HG03060 (cell line): Measurements from ENCODE around the gene UCMA.
"Not testable (repeated sequence)": the region's sequence is repeated elsewhere in the genome, so short reads cannot be mapped to it uniquely, and the experiment has no call there.

Source experiments
- ATAC-seq: cut with Tn5 transposase; IDR thresholded peaks from one replicate; pipeline ENCODE4 v1.9.1; 2021; ENCODE audit warnings: low read depth, moderate number of reproducible peaks; ENCODE audit not compliant: unreplicated experiment

The UCMA gene, protein sequence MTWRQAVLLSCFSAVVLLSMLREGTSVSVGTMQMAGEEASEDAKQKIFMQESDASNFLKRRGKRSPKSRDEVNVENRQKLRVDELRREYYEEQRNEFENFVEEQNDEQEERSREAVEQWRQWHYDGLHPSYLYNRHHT

DNA sequence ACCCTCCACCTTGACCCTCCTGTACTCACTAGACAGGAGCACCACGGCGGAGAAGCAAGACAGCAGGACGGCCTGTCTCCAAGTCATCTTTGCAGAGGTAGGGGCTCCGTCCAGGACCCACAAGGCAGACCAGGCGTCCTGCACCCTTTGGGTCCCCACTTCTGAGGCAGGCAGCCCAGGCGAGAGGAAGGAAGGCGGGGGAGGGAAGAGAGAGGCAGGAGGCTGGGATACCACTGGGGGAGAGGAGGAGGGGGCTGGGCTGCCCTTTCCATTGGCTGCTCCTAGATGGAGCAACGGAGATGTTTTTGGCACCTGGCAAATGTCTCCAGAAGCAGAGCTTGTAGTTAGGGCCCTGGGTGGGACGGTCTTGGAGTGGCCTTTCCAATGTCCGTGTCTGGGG, at the start of gene UCMA:
UCMA (minus strand) TSS at position 203 of the 400 bp plus-strand sequence; CDS start at position 87, 116 bp downstream.
- no peak for ATAC-seq

DNA sequence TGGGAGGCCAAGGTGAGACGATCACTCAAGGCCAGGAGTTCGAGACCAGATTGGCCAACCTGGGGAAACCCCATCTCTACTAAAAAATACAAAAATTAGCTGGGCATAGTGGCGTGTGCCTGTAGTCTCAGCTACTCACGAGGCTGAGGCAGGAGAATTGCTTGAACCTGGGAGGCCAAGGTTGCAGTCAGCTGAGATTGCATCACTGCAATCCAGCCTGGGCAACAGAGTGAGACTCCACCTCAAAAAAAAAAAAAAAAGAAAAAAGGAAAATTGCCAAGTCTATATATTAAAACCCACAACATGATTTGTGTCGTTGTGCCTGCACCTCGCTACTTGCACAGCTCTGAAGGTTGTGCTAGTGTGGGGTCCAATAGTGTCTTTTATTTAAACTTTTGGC, 48.2 kb upstream of the UCMA start:
- not testable (repeated sequence) for ATAC-seq

DNA sequence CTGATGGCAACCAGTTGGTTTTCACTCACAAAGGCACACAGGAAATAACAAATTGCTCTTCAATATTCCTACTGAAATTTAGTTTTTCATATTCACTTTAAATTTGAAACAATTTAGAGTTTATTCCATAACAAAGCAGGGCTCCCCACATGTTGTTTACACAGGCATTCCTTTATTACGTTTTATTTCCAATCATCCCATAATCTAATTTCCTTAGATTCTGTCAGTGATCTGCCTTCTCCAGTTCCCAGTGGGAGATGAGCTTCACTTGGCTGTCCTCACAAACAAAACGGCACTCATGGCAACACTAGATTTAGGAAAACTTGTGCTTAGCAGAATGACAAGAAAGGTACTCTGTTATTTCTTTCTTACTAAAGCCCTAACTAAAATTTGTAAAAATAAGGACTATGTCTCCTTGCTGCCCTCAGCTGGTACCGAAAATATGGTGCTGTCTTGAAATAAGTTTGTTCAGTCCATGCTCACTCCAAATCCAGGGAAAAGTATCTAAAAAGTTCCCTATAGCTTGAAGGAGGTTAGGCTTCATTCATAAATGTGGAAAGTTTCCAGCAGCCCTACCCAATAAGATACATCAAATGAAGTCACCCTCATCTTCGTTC, 42.7 kb upstream of the UCMA start:
- ATAC-seq, result no peak

DNA sequence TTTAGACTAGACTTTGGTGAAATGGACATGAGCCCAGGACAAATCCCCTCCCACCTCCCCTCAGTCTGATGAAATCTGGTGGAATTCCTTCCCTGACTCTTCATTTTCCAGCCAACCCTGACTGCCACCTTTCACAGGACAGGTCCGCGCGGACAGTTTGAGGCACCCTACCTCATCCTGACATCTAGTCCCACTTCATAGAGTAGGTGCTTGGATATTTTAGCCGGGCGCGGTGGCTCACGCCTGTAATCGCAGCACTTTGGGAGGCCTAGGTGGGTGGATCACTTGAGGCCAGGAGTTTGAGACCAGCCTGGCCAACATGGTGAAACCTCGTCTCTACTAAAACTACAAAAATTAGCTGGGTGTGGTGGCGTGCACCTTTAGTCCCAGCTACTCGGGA, 42.0 kb upstream of the UCMA start:
- not testable (repeated sequence) for ATAC-seq

DNA sequence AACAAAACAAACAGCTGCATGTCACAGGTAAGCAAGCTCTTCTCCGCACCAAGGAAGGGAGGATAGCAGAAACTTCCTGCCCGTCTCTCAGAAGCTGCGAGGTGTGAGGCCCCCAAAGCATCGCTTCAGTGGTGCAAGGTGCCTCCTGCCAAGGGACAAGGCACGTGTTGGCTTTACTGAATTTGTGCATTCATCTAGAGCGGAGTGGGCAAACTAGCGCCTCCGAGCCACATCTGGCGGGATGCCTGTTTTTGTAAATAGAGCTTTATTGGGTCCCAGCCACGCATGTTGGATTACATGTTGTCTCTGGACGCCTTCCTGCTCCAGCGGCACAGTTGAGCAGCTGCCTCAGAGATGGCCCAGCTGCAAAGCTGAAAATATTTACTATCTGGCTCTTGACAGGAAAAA, 38.0 kb upstream of the UCMA start:
- no peak for ATAC-seq

DNA sequence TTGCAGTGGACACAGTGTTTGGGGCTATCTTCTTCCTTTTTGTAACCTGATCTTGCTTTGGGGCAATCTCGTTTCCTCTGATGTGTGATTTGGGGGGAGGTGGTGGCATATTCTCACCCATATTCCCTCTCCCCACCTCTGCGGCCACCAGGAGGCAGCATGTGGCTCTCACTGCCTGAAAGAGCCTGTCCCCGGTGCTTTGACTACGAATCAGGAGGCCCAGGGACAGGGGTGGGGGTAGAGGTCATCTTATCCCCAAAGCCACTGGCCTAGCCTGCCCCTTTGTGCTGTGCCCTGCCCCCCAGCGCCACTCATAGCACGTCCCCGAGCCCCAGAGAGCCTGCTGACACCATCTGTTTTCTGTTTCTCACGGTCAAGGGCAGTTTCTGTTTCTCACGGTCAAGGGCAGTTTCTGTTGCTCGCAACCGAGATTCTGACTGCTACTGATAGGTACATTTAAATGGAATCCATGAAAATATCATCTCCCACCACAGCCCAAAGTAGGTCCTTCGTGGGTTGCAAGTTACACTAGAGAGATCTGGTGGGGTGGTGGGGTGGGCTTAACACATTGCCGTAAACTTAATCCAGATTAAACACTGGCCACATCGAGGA, 37.5 kb upstream of the UCMA start:
- ATAC-seq, result no peak

DNA sequence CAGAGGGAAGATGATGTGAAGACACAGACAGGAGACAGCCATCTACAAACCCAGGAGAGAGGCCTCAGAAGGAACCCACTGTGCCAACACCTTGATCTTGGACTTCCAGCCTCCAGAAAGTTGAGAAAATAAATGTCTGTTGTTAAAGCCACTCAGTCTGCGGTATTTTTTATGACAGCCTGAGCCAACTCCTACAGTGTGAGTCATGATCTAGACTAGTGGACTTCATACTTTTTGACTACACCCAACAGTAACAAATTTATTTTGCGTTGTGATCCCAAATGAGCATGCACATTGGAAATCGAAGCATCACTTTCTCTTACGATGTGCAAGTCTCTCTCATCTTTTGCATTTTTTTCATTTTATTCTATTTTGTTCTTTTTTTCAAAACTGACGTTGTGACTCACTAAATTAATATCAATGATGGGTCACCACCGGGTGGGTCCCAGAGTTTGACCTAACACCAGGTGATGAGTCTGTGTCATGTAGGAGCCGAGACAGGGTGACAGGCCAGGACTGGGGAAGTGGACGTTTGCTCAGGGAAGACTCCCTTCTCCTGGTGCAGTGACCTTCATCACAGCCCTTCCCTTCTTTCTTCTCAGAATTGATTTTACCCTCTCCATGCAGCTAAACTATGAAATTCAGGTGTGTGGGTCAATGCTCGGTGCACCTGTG, 36.8 kb upstream of the UCMA start:
- ATAC-seq, result no peak

DNA sequence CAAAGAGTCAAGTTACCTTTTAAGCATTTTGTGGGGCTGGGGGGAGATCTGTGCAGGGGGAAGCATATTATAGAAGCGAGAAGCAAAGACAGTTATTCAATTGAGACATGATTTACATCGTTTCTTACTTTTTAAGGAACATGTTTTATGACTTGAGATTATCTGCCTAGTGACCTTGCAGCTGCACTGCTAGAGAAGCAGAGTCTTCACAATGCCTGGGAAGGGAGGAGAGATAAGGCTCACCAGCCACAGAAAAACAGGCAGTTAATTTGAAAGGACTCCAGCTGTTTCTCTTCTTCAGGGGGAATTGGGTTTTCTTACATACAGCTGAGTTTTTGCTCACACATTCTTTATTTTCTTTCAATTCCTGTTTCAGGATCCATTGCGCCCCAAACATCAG, 34.7 kb upstream of the UCMA start:
- no peak for ATAC-seq

DNA sequence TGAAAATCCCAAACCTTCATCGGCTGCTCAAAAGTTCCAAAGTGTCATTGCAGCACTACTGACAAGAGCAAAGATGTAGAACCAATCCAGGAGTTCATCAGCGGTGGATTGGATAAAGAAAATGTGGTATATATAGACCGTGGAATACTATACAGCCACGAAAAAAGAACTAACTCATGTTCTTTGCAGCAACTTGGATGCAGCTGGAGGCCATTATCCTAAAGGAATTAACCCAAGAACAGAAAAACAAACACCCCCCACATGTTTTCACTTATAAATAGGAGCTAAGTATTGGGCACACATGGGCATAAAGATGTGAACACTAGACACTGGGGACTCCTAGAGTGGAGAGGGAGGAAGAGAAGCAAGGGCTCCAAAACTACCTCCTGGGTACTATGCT, 34.1 kb upstream of the UCMA start:
- no peak for ATAC-seq

DNA sequence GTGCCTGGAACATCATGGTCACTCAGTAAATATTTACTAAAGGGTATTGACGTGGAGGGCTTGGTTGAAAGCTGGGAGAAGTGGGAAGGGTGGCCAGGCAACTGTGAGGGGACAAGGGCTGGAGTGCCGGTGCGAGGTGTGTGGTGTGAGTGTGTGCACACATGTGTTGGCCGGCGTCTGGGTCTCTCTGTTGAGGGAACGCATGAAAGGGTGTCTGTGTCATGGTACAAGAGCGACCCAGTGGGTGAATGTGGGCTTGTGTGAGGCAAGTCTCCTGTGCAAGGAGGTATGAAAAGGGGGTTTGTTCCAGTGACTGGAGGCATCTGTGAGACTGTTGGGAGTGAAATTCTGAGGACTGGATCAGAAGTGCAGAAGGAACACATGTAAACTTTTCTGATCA, 29.4 kb upstream of the UCMA start:
- no peak for ATAC-seq

DNA sequence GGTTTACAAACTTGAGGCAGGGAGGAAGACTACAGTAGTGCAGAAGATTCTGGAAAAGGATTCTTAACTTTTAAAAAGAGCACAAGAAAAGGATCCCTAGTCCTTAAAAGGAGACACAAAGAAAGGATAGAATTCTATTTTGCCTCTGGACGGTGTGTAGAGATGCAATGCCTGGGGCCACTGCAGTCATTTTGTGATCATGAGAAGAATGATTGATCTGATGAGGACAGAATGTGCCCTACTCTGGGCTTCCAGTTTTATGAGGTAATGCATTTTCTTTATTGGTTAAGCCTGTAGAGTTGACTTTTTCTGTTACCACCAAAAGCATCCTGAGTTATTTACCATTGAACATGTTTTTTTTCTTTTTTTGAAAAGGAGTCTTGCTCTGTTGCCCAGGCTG, 28.3 kb upstream of the UCMA start:
- ATAC-seq, result no peak

DNA sequence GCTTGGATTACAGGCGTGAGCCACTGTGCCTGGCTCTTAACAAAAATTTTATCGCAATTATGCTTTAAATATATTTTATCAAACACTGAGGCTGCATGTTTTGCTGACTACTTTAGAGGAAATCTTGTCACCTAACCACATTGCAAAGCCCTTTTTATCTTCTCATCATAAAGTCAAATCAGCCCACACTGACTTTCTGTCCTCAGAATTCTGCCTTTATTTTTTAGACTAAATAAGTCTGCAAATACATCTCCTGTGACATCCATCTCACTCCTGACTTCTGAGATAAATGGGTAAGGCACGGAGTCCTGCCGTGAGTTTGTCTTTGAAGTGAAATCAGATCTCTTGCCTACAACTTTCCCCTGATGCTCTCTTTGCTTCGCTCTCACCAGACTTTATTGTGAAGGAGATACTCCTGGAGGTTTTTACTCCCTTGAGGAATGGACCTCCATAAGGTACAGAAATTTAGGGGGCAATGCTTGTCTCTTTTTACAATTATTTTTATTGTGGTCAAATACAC, 23.5 kb upstream of the UCMA start:
- ATAC-seq, result no peak

DNA sequence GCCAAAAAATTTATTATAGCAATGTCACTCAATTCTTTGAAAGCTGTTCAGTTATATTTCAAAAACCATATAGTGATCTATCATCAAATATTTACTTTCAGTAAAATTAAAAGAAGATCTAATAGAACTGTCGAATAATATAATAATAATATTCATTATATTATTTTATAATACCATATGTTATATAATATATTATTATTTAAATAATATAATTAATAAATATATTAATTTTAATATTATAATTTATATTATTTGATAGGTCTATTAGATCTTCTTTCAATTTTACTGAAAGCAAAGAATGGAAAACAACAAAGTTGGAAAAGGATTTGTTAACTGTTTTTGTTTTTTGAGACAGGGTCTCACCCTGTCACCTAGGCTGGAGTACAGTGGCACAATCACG, 22.5 kb upstream of the UCMA start:
- ATAC-seq, result no peak

DNA sequence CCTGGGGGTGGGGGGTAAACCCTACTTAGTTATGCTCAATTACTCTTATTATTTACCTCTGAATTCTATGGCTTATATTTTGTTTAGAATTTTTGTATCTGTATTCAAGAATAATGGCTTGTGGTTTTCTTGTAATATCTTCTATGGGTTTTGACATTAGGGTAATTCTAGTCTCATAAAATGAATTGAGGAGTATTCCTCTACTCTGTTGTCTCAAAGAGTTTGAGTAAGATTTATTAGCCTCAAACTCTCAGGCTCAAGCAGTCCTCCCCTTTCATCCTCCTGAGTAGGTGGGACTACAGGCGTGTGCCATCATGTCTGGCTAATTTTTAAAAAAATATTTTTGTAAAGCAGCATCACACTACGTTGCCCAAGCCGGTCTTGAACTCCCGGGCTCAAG, 19.6 kb upstream of the UCMA start:
- no peak for ATAC-seq

DNA sequence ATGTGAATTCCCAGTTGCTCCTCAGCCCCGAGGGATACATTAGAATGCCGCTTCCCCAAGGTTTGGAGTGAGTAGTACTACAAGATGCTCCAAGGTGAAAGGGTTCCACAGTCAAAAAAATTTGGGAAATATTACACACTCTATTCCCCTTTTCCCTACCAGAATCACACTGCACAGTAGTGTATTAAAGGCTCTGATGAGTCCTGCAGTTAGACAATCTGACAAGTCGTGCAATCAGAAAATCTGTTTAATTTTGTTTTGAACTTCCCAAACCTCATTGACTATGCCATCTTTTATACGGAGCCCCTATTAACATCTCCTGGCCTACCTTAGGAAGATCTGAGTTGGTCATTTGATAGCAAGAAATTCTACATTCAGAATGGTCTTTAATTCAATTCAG, 13.6 kb upstream of the UCMA start:
- no peak for ATAC-seq

DNA sequence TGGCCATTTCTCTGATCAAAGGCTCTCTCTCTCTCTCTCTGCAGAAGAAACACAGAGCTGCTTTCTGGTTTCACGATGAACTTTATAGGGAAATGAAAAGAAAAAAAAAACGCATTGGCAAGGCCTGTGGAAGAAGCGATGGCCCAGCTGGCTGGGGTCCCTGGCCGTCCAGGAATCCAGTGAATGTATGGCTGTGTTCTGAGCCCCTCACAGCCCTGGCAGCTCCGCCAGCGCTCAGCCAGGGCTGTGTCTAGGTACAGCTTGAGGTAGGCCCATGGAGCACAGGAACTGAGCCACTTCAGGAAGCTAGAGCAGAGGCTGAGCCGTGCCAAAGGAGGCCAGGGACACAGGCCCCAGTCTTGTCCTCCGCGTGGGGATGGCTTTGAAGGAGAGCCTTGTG, 13.1 kb upstream of the UCMA start:
- no peak for ATAC-seq

DNA sequence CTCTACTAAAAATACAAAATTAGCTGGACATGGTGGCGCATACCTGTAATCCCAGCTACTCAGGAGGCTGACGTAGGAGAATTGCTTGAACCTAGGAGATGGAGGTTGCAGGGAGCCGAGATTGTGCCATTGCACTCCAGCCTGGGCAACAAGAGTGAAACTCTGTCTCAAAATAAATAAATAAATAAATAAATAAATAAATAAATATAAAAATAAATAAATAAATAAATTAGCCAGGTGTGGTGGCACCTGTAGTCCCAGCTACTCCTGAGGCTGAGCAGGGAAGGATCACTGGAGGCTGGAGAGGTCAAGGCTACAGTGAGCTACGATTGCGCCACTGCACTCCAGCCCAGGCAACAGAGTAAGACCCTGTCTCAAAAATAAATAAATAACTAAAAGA, 8.1 kb upstream of the UCMA start:
- not testable (repeated sequence) for ATAC-seq

DNA sequence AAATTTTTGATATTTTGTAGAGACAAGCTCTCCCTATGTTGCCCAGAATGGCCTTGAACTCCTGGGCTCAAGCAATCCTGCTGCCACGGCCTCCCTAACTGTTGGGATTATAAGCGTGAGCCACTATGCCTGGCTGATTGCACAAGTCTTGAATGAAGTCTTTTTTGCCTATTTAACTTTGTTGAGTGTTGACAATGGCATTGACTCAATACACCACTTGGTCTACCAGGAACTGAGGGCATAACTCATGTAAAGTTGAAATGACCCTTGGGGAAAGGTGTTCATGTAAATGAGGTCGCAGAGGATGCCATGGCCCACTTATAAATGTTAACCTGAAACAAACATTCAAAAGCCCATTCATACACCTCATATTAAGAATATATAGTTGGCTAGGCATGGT, 7.4 kb upstream of the UCMA start:
- no peak for ATAC-seq

DNA sequence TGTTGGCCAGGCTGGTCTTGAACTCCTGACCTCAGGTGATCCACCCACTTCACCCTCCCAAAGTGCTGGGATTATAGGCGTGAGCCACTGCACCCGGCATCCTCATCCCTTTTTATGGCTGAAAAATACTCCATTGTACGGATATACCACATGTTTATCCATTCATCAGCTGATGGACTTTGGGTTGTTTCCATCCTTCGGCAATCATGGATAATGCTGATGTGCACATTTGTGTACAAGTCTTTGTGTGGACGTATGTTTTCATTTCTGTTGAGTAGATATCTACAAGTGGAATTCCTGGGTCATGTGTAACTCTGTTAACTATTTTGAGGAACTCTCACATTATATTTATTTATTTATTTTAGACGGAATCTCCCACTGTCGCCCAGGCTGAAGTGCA, 5.7 kb upstream of the UCMA start:
- no peak for ATAC-seq

DNA sequence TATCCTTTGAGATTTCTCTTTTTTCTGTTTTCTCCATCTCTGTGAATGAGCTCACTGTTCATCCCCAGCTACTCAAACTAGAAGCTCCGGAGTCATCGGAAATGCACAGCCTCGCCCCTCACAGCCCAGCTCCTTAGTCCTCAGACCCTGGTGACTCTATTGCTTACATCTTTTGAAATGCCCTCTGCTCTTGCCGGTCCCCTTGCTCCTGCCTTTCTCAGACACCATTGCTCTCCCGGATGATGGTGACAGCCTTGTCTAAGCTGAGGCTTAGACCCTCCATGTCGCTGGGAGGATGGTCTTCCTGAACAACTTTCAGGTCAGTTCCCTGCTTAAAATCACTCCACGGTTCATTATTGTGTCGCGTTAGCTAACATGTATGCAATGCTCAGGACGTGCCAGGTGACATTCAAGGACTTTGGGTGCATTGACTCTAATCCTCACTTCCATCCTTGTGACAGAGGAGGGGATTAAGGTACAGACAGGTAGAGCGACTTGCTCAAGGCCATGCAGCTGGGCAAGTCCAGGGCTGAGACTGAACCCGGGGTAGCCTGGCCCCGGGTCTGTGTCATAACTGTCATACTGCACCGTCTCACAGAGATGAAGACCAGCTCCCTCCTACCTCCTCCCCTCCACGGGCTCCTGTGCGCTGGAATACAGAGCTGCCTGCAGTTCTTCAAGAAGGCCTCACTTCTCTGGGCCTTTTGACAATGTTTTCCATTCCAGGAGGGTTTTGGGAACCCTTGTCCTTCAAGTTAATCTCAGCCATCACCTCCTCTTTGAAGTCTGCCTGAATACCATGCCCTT, 4.3 kb upstream of the UCMA start:
- ATAC-seq, result no peak

DNA sequence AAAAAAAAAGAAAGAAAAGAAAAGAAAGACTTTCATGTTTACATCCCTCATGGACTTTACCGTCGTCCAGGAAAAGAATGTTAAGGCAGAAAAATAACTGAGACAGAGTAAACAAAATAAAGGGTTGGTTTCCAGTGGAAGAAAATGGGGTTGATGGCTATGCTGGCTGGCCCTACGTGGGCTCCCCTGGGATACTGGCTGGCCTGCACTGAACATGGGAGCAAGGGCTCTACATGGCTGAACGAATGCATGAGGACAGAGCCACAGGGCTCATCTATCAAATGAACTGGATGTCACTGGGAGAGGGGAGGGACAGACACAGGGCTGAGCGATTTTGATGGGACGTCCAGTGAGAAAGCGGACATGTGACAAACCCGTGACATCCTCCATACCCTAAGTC, 2.5 kb upstream of the UCMA start:
- ATAC-seq, result no peak
